ENCODE measurements around the gene LEF1. TPM values are rescaled to one million over a fixed set of nuclear protein-coding genes. Genes with fewer than 3 reads are reported as not detected.

The LEF1 gene
- total RNA-seq, 1 donor from 2014 or later, result 2.8 TPM

DNA sequence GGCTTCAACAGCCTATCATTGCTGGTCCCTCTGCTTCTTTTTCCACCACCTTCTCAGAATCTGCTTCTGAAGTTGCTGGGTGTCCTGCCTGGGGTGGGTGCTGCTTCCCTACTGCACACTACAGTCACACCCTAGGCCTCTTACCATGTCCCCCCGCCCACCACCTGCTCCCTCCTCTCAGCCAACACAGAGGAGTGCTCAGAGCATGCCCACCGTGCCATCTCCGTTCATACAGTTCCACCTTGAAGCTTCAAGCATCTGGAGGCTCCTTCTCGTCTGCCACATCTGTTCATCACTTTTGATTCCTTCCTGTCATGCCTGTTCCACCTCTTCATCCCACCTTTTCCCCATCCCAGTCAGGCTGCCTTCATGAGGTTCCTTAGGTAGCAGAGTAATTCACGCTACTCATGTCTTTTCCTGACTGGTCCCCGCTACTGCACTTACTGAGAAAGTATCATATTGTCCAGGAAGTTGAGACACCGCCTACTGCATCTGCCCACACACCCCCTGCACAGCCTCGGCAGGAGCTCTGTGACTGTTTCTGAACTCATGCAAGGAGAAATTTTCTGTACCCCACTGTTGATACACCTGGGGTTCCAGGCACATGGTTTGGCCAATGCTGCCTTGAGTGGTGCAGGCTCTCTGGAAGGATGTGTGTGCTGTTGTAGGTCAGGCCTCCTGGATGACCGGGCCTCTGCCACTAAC, 139.6 kb downstream of the LEF1 start:
- Mint-ChIP-seq H3K27ac (ENCODE audit: unreplicated experiment) (no peak overlapping the region), H3K36me3 (ENCODE audit: low read depth) (peaks cover 28% of the 10 kb centered on the region), H3K27me3 (ENCODE audit: low read depth) (no peaks in the 10 kb centered on the region), H3K4me3 (ENCODE audit: unreplicated experiment) (no peak overlapping the region), H3K4me1 (ENCODE audit: low read depth) (no peaks in the 10 kb centered on the region), H3K9me3 (ENCODE audit: low read depth) (no peaks in the 10 kb centered on the region)
- no peak for DNase-seq (ENCODE audit: low spot score)
- TF ChIP-seq, protein P1, sequence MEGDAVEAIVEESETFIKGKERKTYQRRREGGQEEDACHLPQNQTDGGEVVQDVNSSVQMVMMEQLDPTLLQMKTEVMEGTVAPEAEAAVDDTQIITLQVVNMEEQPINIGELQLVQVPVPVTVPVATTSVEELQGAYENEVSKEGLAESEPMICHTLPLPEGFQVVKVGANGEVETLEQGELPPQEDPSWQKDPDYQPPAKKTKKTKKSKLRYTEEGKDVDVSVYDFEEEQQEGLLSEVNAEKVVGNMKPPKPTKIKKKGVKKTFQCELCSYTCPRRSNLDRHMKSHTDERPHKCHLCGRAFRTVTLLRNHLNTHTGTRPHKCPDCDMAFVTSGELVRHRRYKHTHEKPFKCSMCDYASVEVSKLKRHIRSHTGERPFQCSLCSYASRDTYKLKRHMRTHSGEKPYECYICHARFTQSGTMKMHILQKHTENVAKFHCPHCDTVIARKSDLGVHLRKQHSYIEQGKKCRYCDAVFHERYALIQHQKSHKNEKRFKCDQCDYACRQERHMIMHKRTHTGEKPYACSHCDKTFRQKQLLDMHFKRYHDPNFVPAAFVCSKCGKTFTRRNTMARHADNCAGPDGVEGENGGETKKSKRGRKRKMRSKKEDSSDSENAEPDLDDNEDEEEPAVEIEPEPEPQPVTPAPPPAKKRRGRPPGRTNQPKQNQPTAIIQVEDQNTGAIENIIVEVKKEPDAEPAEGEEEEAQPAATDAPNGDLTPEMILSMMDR (IDR thresholded peaks at IDR 0.05), result no peak

DNA sequence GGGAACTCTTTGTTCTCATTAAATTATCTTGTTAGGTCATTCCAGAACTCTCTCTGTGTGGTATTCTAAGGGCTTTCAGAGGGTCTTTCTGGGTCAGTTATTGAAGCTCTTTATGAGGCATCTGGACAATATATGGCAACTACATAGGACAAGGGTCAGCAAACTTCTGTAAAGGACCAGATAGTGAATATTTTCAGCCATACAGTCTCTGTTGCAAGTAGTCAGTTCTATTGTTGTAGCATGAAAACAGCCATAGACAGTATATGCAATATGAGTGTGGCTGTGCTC, 143.9 kb downstream of the LEF1 start:
- Mint-ChIP-seq H3K4me3 (ENCODE audit: unreplicated experiment) (no peak overlapping the region), H3K36me3 (ENCODE audit: low read depth) (peaks cover 28% of the 10 kb centered on the region), H3K4me1 (ENCODE audit: low read depth) (no peaks in the 10 kb centered on the region), H3K27ac (ENCODE audit: unreplicated experiment) (no peak overlapping the region), H3K9me3 (ENCODE audit: low read depth) (no peaks in the 10 kb centered on the region), H3K27me3 (ENCODE audit: low read depth) (no peaks in the 10 kb centered on the region)
- DNase-seq (ENCODE audit: low spot score), result no peak
- TF ChIP-seq, protein P1 (IDR thresholded peaks at IDR 0.05), result no peak

DNA sequence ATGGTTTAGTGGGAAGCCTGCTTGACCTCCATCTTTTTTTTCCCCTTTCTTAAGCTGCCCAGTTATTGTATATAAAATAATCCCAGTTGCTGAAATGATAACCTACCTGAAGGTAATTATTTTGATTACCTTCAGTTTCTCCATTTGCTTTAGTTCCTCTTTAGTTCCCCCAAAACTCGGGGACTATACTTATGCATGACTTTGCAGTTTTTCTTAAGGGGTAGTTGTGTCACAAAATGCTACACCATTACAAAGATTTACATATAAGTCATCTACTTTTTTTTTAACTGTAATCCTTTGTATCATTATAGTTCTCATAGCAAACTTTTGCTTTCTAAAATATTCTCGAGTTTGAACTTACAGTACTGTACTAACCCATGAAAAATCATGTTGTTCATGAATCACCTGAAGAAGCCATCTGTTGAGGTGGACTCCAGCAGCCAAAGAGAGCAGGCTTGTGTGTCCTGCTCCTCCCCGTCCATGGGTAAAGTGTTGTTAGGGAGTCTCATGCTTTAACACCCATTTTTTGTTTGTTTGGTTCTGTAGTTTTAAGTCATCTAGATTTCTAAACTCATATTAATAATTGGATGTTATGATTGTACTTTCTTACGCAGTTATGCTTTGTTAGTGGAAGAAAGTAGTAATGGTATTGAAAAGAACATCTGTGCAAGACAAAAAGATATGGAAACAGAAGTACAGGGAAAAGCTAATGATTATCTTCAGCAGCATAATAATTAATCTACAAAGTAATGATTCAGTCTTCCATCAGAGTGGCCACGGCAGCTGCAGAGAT, 144.5 kb downstream of the LEF1 start:
- Mint-ChIP-seq H3K4me3 (ENCODE audit: unreplicated experiment) (no peak overlapping the region), H3K27me3 (ENCODE audit: low read depth) (no peaks in the 10 kb centered on the region), H3K4me1 (ENCODE audit: low read depth) (no peaks in the 10 kb centered on the region), H3K27ac (ENCODE audit: unreplicated experiment) (no peak overlapping the region), H3K9me3 (ENCODE audit: low read depth) (no peaks in the 10 kb centered on the region), H3K36me3 (ENCODE audit: low read depth) (peaks cover 26% of the 10 kb centered on the region)
- TF ChIP-seq, protein P1 (IDR thresholded peaks at IDR 0.05), result no peak
- no peak for DNase-seq (ENCODE audit: low spot score)

DNA sequence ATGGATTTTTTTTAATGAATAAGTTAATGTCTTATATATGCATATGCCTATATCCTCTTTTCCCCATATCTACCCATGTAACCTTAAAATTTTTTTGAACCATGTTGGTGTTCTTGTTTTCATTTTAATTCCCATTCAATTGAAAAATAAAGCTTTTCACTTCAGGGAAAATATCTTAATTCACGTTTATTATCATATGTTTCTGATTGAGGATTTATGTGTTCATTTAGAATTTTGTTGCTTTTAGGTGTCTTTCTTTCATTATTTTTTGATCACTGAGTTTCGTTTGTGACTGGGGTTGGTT, 149.9 kb downstream of the LEF1 start:
- no peaks in the 10 kb centered on the region for H3K9me3 Mint-ChIP-seq (ENCODE audit: low read depth)
- TF ChIP-seq, protein P1 (IDR thresholded peaks at IDR 0.05), result no peak
- H3K27ac Mint-ChIP-seq (ENCODE audit: unreplicated experiment), result no peak overlapping the region
- no peaks in the 10 kb centered on the region for H3K4me1 Mint-ChIP-seq (ENCODE audit: low read depth)
- no peak for DNase-seq (ENCODE audit: low spot score)
- H3K27me3 Mint-ChIP-seq (ENCODE audit: low read depth), result no peaks in the 10 kb centered on the region
- H3K36me3 Mint-ChIP-seq (ENCODE audit: low read depth), result peaks cover 13% of the 10 kb centered on the region
- no peak overlapping the region for H3K4me3 Mint-ChIP-seq (ENCODE audit: unreplicated experiment)

DNA sequence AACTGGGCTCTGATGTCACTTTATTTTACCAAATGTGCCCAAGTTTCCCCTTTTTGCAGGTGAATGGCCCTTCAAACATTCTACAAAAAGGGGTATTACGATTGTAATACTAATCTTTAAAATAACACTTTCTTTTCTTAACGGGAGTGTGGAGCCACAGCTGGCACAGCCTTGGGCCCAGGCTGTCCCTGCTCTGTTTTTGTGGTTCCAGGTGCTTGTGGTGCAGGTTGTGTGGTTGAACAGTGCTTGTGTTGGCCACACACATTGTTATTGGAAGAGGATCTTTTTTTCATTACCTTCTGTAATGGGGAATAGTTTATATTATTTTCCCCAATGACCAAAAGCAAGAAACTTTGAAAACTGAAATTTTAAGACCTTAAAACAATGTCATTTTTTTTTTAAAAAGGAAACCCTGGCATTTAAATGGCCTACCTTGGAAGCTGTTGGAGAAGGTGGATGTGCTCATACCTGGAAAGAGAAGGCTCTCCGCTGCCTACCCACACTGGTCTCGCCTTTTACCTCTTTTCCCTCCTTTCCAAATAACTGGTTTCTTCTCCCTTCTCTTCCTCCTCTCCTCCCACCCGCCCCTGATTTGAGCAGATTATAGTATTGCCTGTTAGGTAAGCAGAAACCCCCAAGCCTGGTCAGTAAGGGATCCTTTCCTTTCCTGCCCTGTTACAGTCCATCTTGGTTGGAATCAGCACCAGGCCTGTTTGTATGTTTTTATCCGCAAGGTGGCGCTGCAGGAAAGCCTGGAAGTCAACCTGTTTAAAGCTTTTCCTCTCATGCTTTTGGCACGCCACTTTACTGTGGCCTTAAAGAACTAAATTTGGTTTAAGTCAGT, 150.5 kb downstream of the LEF1 start:
- Mint-ChIP-seq H3K27ac (ENCODE audit: unreplicated experiment) (no peak overlapping the region), H3K4me3 (ENCODE audit: unreplicated experiment) (no peak overlapping the region), H3K4me1 (ENCODE audit: low read depth) (no peaks in the 10 kb centered on the region), H3K9me3 (ENCODE audit: low read depth) (no peaks in the 10 kb centered on the region), H3K36me3 (ENCODE audit: low read depth) (peaks cover 13% of the 10 kb centered on the region), H3K27me3 (ENCODE audit: low read depth) (no peaks in the 10 kb centered on the region)
- TF ChIP-seq, protein P1 (IDR thresholded peaks at IDR 0.05), result peak; percentile 92
- DNase-seq (ENCODE audit: low spot score), result no peak

Measured in chondrocyte (in vitro differentiated cells).